K562 (cell line): ENCODE measurements around the gene CUTC. TPM values are rescaled to one million over a fixed set of nuclear protein-coding genes. Genes with fewer than 3 reads are reported as not detected.

Source experiments
- ATAC-seq: fragments of 200-7000 bp; cut with Tn5 transposase; 3 replicates; pipeline ENCODE4 v1.9.1; 2020; ENCODE audit warnings: moderate library complexity
- BruUV-seq: library from RNA; stranded (reverse); fragments of 400-500 nt; replicated peaks from 2 replicates; lab custom pipeline; 2021; lab: Mats Ljungman, UMichigan
- CTCF ChIA-PET: fragments of 300-600 bp; formaldehyde crosslinking; extraction: SDS; loops from one replicate; lab custom pipeline; 2021; ENCODE audit warnings: low intra/inter-chr PET ratio; lab: Yijun Ruan, JAX
- POLR2A ChIA-PET: fragments of 300-600, 350-650 bp; sonication (Branson Sonifier 250); formaldehyde crosslinking; extraction: SDS; loops from one replicate; lab custom pipeline; 2021; ENCODE audit warnings: antibody characterized with exemption, inconsistent platforms; lab: Yijun Ruan, JAX
- DNase-seq, 4 experiments: peaks; one replicate each; pipeline versions ENCODE4 v3.0.0 to v3.0.0-alpha.2; 2011 to 2018; ENCODE audit warnings: low spot score in 3 of 4, mixed read lengths in 3 of 4; ENCODE audit errors: extremely low read depth in 1 of 4
- FAIRE-seq: peaks from 2 replicates; lab custom pipeline; 2011; peaks lifted over from hg19 to GRCh38; lab: Jason Lieb, UNC
- H2AFZ ChIP-seq: 2 replicates; pipeline ENCODE4 v1.6.0; 2011; ENCODE audit warnings: low read depth, low read length, control low read depth, inconsistent platforms
- H3K27ac ChIP-seq: fragments of 200-600 bp; 3 replicates; pipeline ENCODE4 v1.8.0; 2011; ENCODE audit warnings: low read depth, mild to moderate bottlenecking, control low read depth, inconsistent platforms, low read length, moderate library complexity, mixed read lengths; ENCODE audit errors: extremely low read depth
- H3K27me3 ChIP-seq, 2 experiments: fragments of 300-600 bp in 1 of 2; 2 replicates in 1 of 2; 3 replicates in 1 of 2; pipeline versions ENCODE4 v1.6.0 to v1.8.0; 2011; ENCODE audit warnings: inconsistent platforms in 2 of 2, low read length in 2 of 2, mild to moderate bottlenecking in 1 of 2, mixed read lengths in 1 of 2, moderate library complexity in 1 of 2; ENCODE audit not compliant: control insufficient read depth in 2 of 2, insufficient read depth in 2 of 2
- H3K36me3 ChIP-seq: fragments of 300-600 bp; 3 replicates; pipeline ENCODE4 v1.8.0; 2011; ENCODE audit warnings: mild to moderate bottlenecking, low read length, inconsistent platforms; ENCODE audit not compliant: control insufficient read depth, insufficient read depth
- H3K4me1 ChIP-seq, 2 experiments: fragments of 200-600 bp in 1 of 2; replicated peaks in 1 of 2; 2 replicates in 1 of 2; 3 replicates in 1 of 2; pipeline versions ENCODE4 v1.5.1 to v1.8.0; 2011; ENCODE audit warnings: inconsistent platforms in 2 of 2, low read length in 2 of 2, mild to moderate bottlenecking in 1 of 2, mixed read lengths in 1 of 2, moderate library complexity in 1 of 2; ENCODE audit not compliant: control insufficient read depth in 2 of 2, insufficient read depth in 2 of 2
- H3K4me2 ChIP-seq: 2 replicates; pipeline ENCODE4 v1.6.1; 2011; ENCODE audit warnings: low read length, control low read depth, inconsistent platforms, mixed read lengths; ENCODE audit not compliant: insufficient read depth
- H3K4me3 ChIP-seq: fragments of 200-600 bp; sonication (generic), shearing (Covaris generic); 2 replicates; pipeline ENCODE4 v1.5.1; 2016; ENCODE audit warnings: control low read depth, inconsistent platforms
- H3K79me2 ChIP-seq: fragments of 200-600 bp; 3 replicates; pipeline ENCODE4 v1.8.0; 2011; ENCODE audit warnings: low read length, inconsistent platforms; ENCODE audit not compliant: control insufficient read depth, insufficient read depth
- H3K9ac ChIP-seq, 2 experiments: 2 replicates each; pipeline versions ENCODE4 v1.6.0 to v1.6.1; 2011; ENCODE audit warnings: low read depth in 2 of 2, low read length in 2 of 2, control low read depth in 1 of 2, inconsistent platforms in 1 of 2, mild to moderate bottlenecking in 1 of 2, mixed read lengths in 1 of 2; ENCODE audit not compliant: insufficient read depth in 1 of 2
- H3K9me1 ChIP-seq: one replicate; pipeline ENCODE4 v1.6.0; 2011; ENCODE audit warnings: inconsistent platforms, mild to moderate bottlenecking, low read length, moderate library complexity; ENCODE audit not compliant: control insufficient read depth, insufficient read depth
- H3K9me3 ChIP-seq: replicated peaks from 2 replicates; pipeline ENCODE4 v1.5.1; 2011; ENCODE audit warnings: low read depth, low read length, inconsistent platforms; ENCODE audit not compliant: control insufficient read depth, insufficient read depth
- H4K20me1 ChIP-seq: replicated peaks from 2 replicates; pipeline ENCODE4 v1.6.1; 2011; ENCODE audit warnings: low read length, inconsistent platforms, mixed read lengths; ENCODE audit not compliant: control insufficient read depth, insufficient read depth
- ATF7 ChIP-seq: fragments of 450-650 bp; IDR thresholded peaks from 2 replicates; pipeline ENCODE4 v1.7.1; 2014; ENCODE audit warnings: mild to moderate bottlenecking, moderate library complexity
- CBX1 ChIP-seq: sonication (generic); IDR thresholded peaks from 2 replicates; pipeline ENCODE4 v1.6.1; 2016; ENCODE audit warnings: antibody characterized with exemption, low read depth, mild to moderate bottlenecking
- CHD4 ChIP-seq: fragments of 200-600 bp; sonication (generic); IDR thresholded peaks from 3 replicates; pipeline ENCODE4 v1.6.1; 2012; ENCODE audit warnings: low read depth, mild to moderate bottlenecking, mixed read lengths, low read length, inconsistent platforms; ENCODE audit not compliant: insufficient read depth, insufficient replicate concordance, poor library complexity, severe bottlenecking
- CTCF ChIP-seq, 3 experiments: IDR thresholded peaks in 2 of 3; conservative IDR thresholded peaks in 1 of 3; 2 replicates each; pipeline ENCODE4 v1.5.1; 2011 to 2012; ENCODE audit warnings: low read length in 3 of 3, mild to moderate bottlenecking in 3 of 3, control low read depth in 2 of 3, improper control_type of control experiment in 1 of 3, inconsistent platforms in 1 of 3, low read depth in 1 of 3, mixed read lengths in 1 of 3, moderate library complexity in 1 of 3; ENCODE audit not compliant: insufficient read depth in 2 of 3
- ILK ChIP-seq: fragments of 450-650 bp; IDR thresholded peaks from 2 replicates; pipeline ENCODE4 v1.6.1; 2016; ENCODE audit warnings: missing genetic modification characterization, low read depth, mild to moderate bottlenecking, missing compliant biosample characterization, moderate library complexity, borderline replicate concordance
- NONO ChIP-seq, 2 experiments: fragments of 200-400 bp in 1 of 2; fragments of 450-650 bp in 1 of 2; formaldehyde crosslinking in 1 of 2; IDR thresholded peaks; 2 replicates each; pipeline ENCODE4 v1.6.1; 2017; ENCODE audit warnings: low read depth in 2 of 2, mild to moderate bottlenecking in 2 of 2, moderate library complexity in 2 of 2, low read length in 1 of 2
- POLR2G ChIP-seq: fragments of 200-400 bp; formaldehyde crosslinking; IDR thresholded peaks from 2 replicates; pipeline ENCODE4 v1.6.1; 2017; ENCODE audit warnings: low read depth, mild to moderate bottlenecking, antibody characterized with exemption, low read length, moderate library complexity
- SRSF7 ChIP-seq: fragments of 200-400 bp; formaldehyde crosslinking; optimal IDR thresholded peaks from 2 replicates; pipeline ENCODE3; 2017; ENCODE audit warnings: mild to moderate bottlenecking, low read depth, low read length
- THAP7 ChIP-seq: fragments of 250-450 bp; sonication (Bioruptor Pico); IDR thresholded peaks from 2 replicates; pipeline ENCODE4 v1.5.0; 2021
- XRCC4 ChIP-seq: IDR thresholded peaks from one replicate; pipeline ENCODE4 v1.6.1; 2011; ENCODE audit not compliant: insufficient read depth, insufficient read length; ENCODE audit errors: extremely low read depth
- ZFP91 ChIP-seq: sonication (generic); formaldehyde crosslinking; IDR thresholded peaks from 2 replicates; pipeline ENCODE4 v1.8.0; 2022; ENCODE audit warnings: mild to moderate bottlenecking, missing genetic modification reagents
- ZNF232 ChIP-seq: sonication (generic); formaldehyde crosslinking; IDR thresholded peaks from 2 replicates; pipeline ENCODE4 v1.8.0; 2022; ENCODE audit warnings: mild to moderate bottlenecking, missing genetic modification reagents
- WGBS: fragments of 100-300 bp; shearing (Covaris generic); methylation state at CpG from one replicate; pipeline ENCODE4 v1.1.6; 2016; ENCODE audit warnings: low coverage, mixed read lengths; ENCODE audit not compliant: insufficient coverage; ENCODE audit errors: missing lambda C conversion rate; 5-methylcytosine and 5-hydroxymethylcytosine counted together
- in situ Hi-C: fragments of 300-500 bp; cut with MboI; formaldehyde crosslinking; loops from 4 replicates; pipeline ENCODE4 v1.15.0; 2018; ENCODE audit warnings: inconsistent platforms, mixed read lengths
- intact Hi-C: fragments of 100-400 bp; cut with micrococcal nuclease; formaldehyde crosslinking; loops from 2 replicates; pipeline ENCODE4 v1.14.2; 2022
- polyA plus RNA-seq, 8 experiments: library from polyadenylated mRNA; depleted of rRNA in 4 of 8; stranded (reverse) in 5 of 8; unstranded in 3 of 8; fragments of >200 nt; fragmentation: Nextera tagmentation in 2 of 8; fragmentation: Illumina TruSeq in 1 of 8; extraction: Ambion mirVana in 2 of 8; extraction: Trizol in 1 of 8; gene quantifications; 2 replicates each; pipeline versions ENCODE4 v1.2.1 to v1.2.3, GENCODE V29; 2011 to 2014; ENCODE audit warnings: inconsistent platforms in 1 of 8, missing spikeins in 1 of 8
- total RNA-seq, 7 experiments: library from RNA; depleted of rRNA in 6 of 7; stranded (reverse); fragments of >200 nt in 6 of 7; fragmentation: Illumina TruSeq in 2 of 7; extraction: Trizol in 2 of 7; gene quantifications; 2 replicates each; pipeline versions ENCODE4 v1.2.1 to v1.2.3, GENCODE V29; 2011 to 2021; ENCODE audit warnings: low replicate concordance in 1 of 7

CUTC gene
- total and polyA plus RNA-seq, 9 of the 15 experiments (the other 6 are each of a cell fraction or from before 2014, with no cell fraction given) = 18.6 to 69.3 (median 32.3) TPM

- TF ChIP-seq CTCF (IDR thresholded peaks at IDR 0.05 in 2 of 3, conservative IDR thresholded peaks at IDR 0.05 in 1 of 3; ENCODE audit: insufficient read depth in 2 of 3, low read depth in 1 of 3, low read length in 3 of 3) = 0 out of 6 replicates have a peak, but pooled peaks of 1 of the 3 experiments have one; percentile 2
Measured at GRCh38 chr10:99799613-99800012, 67.6 kb downstream of the CUTC start (continued).

- Histone ChIP-seq H3K27me3 (peaks cover 6 to 9% of the 10 kb centered on the region in 2 experiments; a peak in 3 of 5 replicates), H4K20me1 (no peaks in the 10 kb centered on the region), H3K9ac (no peak overlapping the region), H3K36me3 (no peaks in the 10 kb centered on the region), H3K27ac (no peak overlapping the region), H3K9me3 (no peaks in the 10 kb centered on the region), H3K4me3 (no peak overlapping the region), H2AFZ (no peak overlapping the region), H3K4me1 (no peaks in the 10 kb centered on the region), H3K4me2 (no peak overlapping the region), H3K9me1 (no peaks in the 10 kb centered on the region), H3K79me2 (no peaks in the 10 kb centered on the region)
- no peak for DNase-seq
- FAIRE-seq = no peak
- 0% methylated on average over 3 of the region's 3 CpGs for WGBS
- ChIA-PET CTCF (no interaction called here), POLR2A (no interaction called here)
- ATAC-seq = no peak
- in situ Hi-C loops = no loop called here
- TF ChIP-seq NONO (IDR thresholded peaks at IDR 0.05; ENCODE audit: low read depth in 2 of 2, low read length in 1 of 2) (no peak), SRSF7 (no peak), ATF7 (no peak), XRCC4 (no peak), ILK (tag) (no peak), POLR2G (no peak), CBX1 (no peak), ZFP91 (CRISPR knock-in tag) (no peak), ZNF232 (CRISPR knock-in tag) (no peak), CHD4 (no peak), THAP7 (no peak)
- intact Hi-C loops = no loop called here
- BruUV-seq = no TSS peak
Measured at GRCh38 chr10:99804471-99804870, 72.4 kb downstream of the CUTC start.
